MV-4-11 (cell line): ENCODE data around the gene SLIT1.

ENCODE experiments used
- DNase-seq: peaks from one replicate; lab custom pipeline; 2025; lab: John Stamatoyannopoulos, UW

The SLIT1 gene

GRCh38 chr10:96971324-96971723 is 214.4 kb downstream of the SLIT1 start:
- DNase-seq, result no peak

DNA sequence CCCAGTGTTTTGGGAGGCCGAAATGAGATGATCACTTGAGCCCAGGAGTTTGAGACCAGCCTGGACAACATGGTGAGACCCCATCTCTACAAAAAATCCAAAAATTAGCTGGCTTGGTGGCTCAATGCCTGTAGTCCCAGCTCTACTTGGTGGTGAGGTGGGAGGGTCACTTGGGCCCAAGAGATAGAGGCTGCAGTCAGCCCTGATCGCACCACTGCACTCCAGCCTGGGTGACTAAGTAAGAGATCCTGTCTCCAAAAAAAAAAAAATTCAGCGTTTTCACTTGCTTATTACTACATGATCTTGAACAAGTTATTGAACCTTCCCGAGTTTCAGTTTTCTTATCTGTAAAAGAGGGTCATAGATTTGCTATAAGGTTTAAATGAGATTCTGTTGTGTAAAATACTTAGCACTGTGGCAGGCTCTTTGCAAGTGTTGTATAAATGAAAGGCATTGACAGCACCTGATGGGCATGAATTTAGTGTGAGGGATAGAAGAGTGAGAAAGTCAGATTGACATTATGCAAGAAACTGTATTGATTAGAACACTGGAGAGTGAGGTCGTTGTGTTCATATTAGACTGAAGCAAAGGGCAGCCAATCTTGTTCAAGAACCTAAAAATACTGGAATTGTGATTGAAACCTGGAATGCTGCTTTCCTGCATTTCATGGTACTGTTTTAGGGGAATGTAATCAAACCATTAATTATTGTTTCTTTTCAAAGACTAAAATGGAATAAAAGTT is 216.9 kb downstream of the SLIT1 start:
- DNase-seq, result no peak

GRCh38 chr10:96967847-96968246 is 217.9 kb downstream of the SLIT1 start:
- DNase-seq, result no peak

DNA sequence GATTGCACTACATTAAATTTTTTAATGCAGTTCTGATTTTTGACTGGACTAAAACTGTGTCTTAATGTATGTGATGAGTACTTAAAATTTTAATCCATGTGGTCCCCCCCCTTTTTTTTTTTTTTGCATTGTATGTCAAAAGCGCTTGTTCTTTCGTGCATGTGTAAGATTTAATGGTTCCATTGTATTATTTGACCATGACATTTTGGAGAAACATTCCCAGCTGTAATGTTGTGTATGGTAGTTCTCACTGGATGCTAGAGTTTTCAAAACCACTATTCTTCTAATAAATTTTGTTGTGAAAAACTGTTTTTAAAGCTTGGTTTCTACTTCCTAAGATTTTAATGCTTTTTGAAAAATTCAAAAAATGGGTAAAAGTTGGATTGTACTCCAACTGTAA is 221.6 kb downstream of the SLIT1 start:
- DNase-seq, result no peak

- no peak for DNase-seq
Observed at GRCh38 chr10:96960872-96961271, 224.9 kb downstream of the SLIT1 start.

DNA sequence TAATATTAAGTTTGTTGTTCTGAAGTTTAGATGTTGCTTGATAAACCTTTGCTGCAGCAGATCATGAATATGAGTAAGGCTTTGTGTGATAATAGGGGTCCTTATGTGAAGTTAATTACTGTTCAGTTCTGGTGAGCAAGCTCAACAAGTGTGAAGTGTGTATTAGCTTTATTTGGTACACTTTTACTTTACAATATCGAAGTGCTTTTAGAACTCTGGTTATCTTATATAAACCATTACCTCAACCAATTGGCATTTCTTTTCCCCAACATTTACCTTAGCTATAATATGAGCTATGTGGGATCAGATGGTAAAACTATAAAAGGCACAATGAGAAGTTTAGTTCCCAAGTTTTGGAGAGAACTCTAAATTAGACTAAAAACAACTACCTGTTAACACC is 226.0 kb downstream of the SLIT1 start:
- no peak for DNase-seq

DNA sequence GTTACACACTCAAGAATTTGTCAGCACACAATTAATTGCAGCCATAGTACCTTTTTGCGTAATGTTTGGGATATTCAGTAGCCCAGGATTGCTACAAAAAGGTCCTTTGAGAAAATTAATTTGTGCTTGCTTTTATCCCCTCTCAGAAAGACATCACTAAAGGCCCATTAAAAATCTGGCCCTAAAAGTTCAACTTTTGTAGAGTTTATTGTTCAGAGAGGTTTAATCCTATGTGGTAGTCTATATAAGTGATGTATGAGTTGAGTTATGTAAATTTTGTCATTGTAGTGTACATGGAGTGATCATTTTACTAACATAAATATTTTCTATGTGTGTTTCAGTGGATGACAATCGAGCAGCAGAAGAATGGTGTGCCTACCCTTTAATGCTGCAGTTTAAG is 227.7 kb downstream of the SLIT1 start:
- DNase-seq, result no peak

DNA sequence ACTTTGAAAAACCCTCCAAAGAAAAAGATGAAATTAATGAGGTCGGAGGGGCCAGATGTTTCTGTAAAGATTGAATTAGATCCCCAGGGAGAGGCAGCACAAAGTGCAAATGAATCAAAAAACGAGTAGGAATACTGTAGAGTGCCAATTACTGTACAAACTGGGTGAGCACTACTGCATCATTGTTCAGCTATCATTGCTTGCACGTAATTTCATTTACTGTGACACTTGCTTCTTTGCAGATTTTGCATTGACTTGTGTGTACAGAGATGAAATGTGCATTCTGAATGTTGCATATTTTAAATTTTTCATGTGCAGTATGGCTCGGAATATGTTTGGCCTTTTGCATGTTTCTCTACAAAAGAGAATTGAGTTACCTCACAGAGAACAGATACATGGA is 230.0 kb downstream of the SLIT1 start:
- no peak for DNase-seq

GRCh38 chr10:96951954-96952353 is 233.8 kb downstream of the SLIT1 start:
- DNase-seq, result no peak

DNA sequence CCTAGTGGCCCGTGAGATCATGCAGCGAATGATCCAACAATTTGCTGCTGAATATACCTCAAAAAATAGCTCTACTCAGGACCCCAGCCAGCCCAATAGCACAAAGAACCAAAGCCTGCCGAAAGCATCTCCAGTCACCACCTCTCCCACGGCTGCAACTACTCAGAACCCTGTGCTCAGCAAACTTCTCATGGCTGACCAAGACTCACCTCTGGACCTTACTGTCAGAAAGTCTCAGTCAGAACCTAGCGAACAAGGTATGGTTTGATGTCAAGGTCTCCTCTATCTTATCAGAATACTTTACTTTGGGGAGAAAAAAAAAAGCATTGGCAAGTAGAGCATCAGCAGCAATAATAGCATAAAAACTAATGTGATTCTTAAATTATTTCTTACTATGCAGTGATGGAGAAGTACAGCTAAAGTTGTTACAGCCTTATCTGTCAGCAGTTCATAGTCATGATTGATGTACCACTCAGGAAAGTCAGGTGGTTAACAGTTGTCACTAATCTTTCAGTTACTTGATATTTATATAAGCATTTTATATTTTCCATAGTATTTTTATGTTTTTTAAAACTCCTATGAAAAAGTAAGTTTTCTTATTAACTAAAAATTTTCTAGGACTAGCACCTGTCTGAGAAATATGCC is 236.6 kb downstream of the SLIT1 start:
- DNase-seq, result no peak
